ENCODE measurements around the gene MRI1. TPM values are rescaled to one million over a fixed set of nuclear protein-coding genes. Genes with fewer than 3 reads are reported as not detected.

Gene MRI1
- total and polyA plus RNA-seq, 2 of the 4 experiments (the other 2 are of a cell fraction), result 26.7 to 37.6 TPM

DNA sequence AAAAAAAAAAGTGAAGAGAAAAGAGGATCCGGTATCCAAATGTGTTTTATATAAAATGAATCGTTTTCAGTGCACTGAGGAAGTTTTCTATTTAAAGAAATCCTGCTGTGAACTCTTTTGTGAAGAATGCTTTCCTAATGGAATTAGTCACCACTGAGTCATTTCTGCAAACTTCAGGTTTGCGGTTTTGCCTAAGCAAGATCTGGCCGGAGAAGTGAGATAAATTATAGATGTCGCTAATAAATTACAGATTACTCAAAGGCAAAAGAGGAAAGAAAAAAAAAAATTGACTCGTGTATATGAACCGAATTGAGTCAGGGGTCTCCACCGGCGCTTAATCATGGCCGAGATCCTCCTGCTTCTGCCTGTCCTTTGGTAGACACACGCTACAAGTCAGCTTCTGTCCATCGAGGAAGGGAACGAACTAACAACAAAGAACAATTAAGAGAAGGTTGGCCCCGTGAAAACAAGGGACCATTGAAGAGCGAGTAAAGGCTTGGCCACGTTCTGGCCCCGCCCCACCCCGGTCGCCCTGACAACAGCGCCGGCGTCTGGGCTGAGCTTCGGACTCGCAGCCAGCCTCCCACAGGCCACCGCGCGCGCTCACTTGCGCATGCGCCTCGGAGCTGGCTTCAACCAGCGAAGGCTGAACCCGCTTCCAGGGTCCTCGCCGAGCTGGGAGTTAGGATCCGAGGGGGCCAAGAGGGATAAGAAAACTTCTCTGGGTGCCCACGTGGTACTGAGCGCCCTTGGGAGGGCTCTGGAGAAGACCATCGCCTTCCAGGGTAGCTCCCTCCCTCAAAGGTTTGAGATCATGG lies 33.0 kb upstream of the MRI1 start:
- BruUV-seq (replicated peaks), result no TSS peak
- H3K9ac ChIP-seq (ENCODE audit: low read depth, low read length), result peak overlapping the region; percentile 84
- in situ Hi-C loops (cut with MboI; ENCODE audit: low sequenced_read_pairs) (loop anchor here (25.0 kb wide), 1 partner anchor 744 kb away; the partner anchor contains the start of gene NFIX), dilution Hi-C loops (cut with HindIII; ENCODE audit: low sequenced_read_pairs, unreplicated experiment) (no loop called here), intact Hi-C loops (cut with micrococcal nuclease) (loop anchor here (5.0 kb wide), 1 partner anchor 131 kb away; no protein-coding TSS in a partner anchor)
- peak overlapping the region; percentile 96 for H2AFZ ChIP-seq (replicated peaks; ENCODE audit: low read length, poor library complexity)
- H2BK5ac ChIP-seq (ENCODE audit: low read depth, low read length, poor library complexity, severe bottlenecking), result peak overlapping the region; percentile 91
- H3K23ac ChIP-seq (ENCODE audit: low read depth, low read length), result peak overlapping the region; percentile 100
- no peaks in the 10 kb centered on the region for H3K27me3 ChIP-seq (ENCODE audit: control insufficient read depth, insufficient read depth, low read length)
- DNase-seq, result peak; percentile 98
- peak overlapping the region; percentile 86 to 100 for H4K8ac ChIP-seq (ENCODE audit: low read depth in 2 of 2, low read length in 2 of 2)
- H3K18ac ChIP-seq (ENCODE audit: low read depth, low read length), result peak overlapping the region; percentile 86
- peak overlapping the region; percentile 93 for H2BK20ac ChIP-seq (ENCODE audit: low read depth, low read length)
- peaks cover 8 to 18% of the 10 kb centered on the region in 2 experiments for H3K79me1 ChIP-seq (ENCODE audit: low read depth in 1 of 2, low read length in 2 of 2)
- ChIA-PET POLR2A (ENCODE audit: unreplicated experiment) (interaction anchor here (0.6 to 1.0 kb wide), 2 partner anchors 16 to 44 kb away, joined by 3 to 4 read pairs; a partner anchor contains a TSS), CTCF (interaction anchor here (1.5 kb wide), 1 partner anchor 10 kb away, joined by 5 read pairs; no protein-coding TSS in a partner anchor)
- peak overlapping the region; percentile 99 for H2AK9ac ChIP-seq (replicated peaks; ENCODE audit: low read depth, low read length, poor library complexity)
- peak overlapping the region; percentile 100 for H2BK15ac ChIP-seq (ENCODE audit: low read depth, low read length)
- peaks cover 4% of the 10 kb centered on the region for H4K20me1 ChIP-seq (ENCODE audit: insufficient read depth, low read length)
- H3K14ac ChIP-seq (replicated peaks; ENCODE audit: low read depth, low read length), result peak overlapping the region; percentile 99
- peak overlapping the region; percentile 98 for H2BK120ac ChIP-seq (ENCODE audit: low read depth, low read length)
- H3K4me2 ChIP-seq (ENCODE audit: low read depth, low read length), result peak overlapping the region; percentile 87
- H3K9me1 ChIP-seq (ENCODE audit: insufficient read depth, low read length), result peaks cover 14% of the 10 kb centered on the region; the same call in 1 of the 2 replicates
- 0% methylated on average over 8 of the region's 39 CpGs; no CpG with 5 or more reads in 1 of the 2 experiments for whole genome bisulfite sequencing, 2 experiments (ENCODE audit: extremely low coverage in 2 of 2, insufficient read length in 1 of 2)
- peak overlapping the region; percentile 88 for H4K5ac ChIP-seq (ENCODE audit: low read depth, low read length)
- peak overlapping the region; percentile 52 for H3K4me3 ChIP-seq (ENCODE audit: insufficient read depth, low read depth, low read length)
- peak overlapping the region; percentile 87 for H2AK5ac ChIP-seq (ENCODE audit: low read depth, low read length)
- H3K36me3 ChIP-seq (ENCODE audit: control insufficient read depth, insufficient read depth, low read length), result no peaks in the 10 kb centered on the region
- H3K4ac ChIP-seq (ENCODE audit: low read depth, low read length), result peak overlapping the region; percentile 100
- H3K27ac ChIP-seq (ENCODE audit: insufficient read depth, low read length), result peak overlapping the region; percentile 87
- H3K9me3 ChIP-seq (ENCODE audit: control insufficient read depth, insufficient read depth, low read length), result no peaks in the 10 kb centered on the region
- peak overlapping the region; percentile 99 for H3K56ac ChIP-seq (ENCODE audit: extremely low read depth, insufficient read depth, low read length)
- H3K4me1 ChIP-seq (ENCODE audit: control insufficient read depth, insufficient read depth, low read length), result peaks cover 10% of the 10 kb centered on the region
- ATAC-seq (ENCODE audit: low read depth), result peak; percentile 98
- peak overlapping the region; percentile 100 for H4K91ac ChIP-seq (ENCODE audit: insufficient read depth, low read depth, low read length)
- no peak for TF ChIP-seq SMC3 (IDR thresholded peaks at IDR 0.05; ENCODE audit: low read depth, low read length)
- TF ChIP-seq MAZ (IDR thresholded peaks at IDR 0.05; ENCODE audit: borderline replicate concordance, low read depth, low read length), result no peak
- TF ChIP-seq, protein P1, sequence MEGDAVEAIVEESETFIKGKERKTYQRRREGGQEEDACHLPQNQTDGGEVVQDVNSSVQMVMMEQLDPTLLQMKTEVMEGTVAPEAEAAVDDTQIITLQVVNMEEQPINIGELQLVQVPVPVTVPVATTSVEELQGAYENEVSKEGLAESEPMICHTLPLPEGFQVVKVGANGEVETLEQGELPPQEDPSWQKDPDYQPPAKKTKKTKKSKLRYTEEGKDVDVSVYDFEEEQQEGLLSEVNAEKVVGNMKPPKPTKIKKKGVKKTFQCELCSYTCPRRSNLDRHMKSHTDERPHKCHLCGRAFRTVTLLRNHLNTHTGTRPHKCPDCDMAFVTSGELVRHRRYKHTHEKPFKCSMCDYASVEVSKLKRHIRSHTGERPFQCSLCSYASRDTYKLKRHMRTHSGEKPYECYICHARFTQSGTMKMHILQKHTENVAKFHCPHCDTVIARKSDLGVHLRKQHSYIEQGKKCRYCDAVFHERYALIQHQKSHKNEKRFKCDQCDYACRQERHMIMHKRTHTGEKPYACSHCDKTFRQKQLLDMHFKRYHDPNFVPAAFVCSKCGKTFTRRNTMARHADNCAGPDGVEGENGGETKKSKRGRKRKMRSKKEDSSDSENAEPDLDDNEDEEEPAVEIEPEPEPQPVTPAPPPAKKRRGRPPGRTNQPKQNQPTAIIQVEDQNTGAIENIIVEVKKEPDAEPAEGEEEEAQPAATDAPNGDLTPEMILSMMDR (conservative IDR thresholded peaks at IDR 0.05; ENCODE audit: low read depth, low read length), result no peak
- peak; percentile 85; the same call in 1 of the 2 replicates for TF ChIP-seq CHD1 (IDR thresholded peaks at IDR 0.05; ENCODE audit: low read depth, low read length)
- no peak for TF ChIP-seq NFE2L2 (IDR thresholded peaks at IDR 0.05; ENCODE audit: low read depth, low read length)
- TF ChIP-seq RFX5 (IDR thresholded peaks at IDR 0.05; ENCODE audit: low read depth, low read length), result no peak
- TF ChIP-seq POLR2A (IDR thresholded peaks at IDR 0.05; ENCODE audit: low read depth, low read length), result peak; percentile 62; the same call in 1 of the 2 replicates
- TF ChIP-seq, protein P2, sequence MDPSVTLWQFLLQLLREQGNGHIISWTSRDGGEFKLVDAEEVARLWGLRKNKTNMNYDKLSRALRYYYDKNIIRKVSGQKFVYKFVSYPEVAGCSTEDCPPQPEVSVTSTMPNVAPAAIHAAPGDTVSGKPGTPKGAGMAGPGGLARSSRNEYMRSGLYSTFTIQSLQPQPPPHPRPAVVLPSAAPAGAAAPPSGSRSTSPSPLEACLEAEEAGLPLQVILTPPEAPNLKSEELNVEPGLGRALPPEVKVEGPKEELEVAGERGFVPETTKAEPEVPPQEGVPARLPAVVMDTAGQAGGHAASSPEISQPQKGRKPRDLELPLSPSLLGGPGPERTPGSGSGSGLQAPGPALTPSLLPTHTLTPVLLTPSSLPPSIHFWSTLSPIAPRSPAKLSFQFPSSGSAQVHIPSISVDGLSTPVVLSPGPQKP (IDR thresholded peaks at IDR 0.05; ENCODE audit: borderline replicate concordance, low read depth, low read length), result no peak
- no peak for TF ChIP-seq RCOR1 (IDR thresholded peaks at IDR 0.05; ENCODE audit: insufficient replicate concordance, low read length)
- TF ChIP-seq, protein P3, sequence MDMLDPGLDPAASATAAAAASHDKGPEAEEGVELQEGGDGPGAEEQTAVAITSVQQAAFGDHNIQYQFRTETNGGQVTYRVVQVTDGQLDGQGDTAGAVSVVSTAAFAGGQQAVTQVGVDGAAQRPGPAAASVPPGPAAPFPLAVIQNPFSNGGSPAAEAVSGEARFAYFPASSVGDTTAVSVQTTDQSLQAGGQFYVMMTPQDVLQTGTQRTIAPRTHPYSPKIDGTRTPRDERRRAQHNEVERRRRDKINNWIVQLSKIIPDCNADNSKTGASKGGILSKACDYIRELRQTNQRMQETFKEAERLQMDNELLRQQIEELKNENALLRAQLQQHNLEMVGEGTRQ (IDR thresholded peaks at IDR 0.05; ENCODE audit: low read depth, low read length), result no peak
- peak; percentile 76 for TF ChIP-seq MXI1 (IDR thresholded peaks at IDR 0.05; ENCODE audit: borderline replicate concordance, low read depth, low read length)
- peak; percentile 30; the same call in 1 of the 2 replicates for TF ChIP-seq BHLHE40 (IDR thresholded peaks at IDR 0.05; ENCODE audit: low read depth, low read length)
- TF ChIP-seq RAD21 (IDR thresholded peaks at IDR 0.05; ENCODE audit: low read length), result no peak

All from IMR-90 (cell line).